ENCODE results near the gene PHF21A.

- no peak for TF ChIP-seq CTCF (IDR thresholded peaks at IDR 0.05)
- TF ChIP-seq EZH2 (IDR thresholded peaks at IDR 0.05) = no peak
These were observed 14.5 kb downstream of the PHF21A start for GRCh38 chr11:46106530-46107407.

Measured in neural progenitor cell (in vitro differentiated cells).